Kidney (tissue), 14 donors: ENCODE measurements around the gene ADAMTS12. TPM values are rescaled to one million over a fixed set of nuclear protein-coding genes. Genes with fewer than 3 reads are reported as not detected.

Source experiments
- DNase-seq, 5 donors: peaks; one replicate each; pipeline ENCODE4 v3.0.0-alpha.2; 2013 to 2020
- FAIRE-seq: peaks from 2 replicates; lab custom pipeline; 2012; peaks lifted over from hg19 to GRCh38; lab: Jason Lieb, UNC
- H3K27ac ChIP-seq, 2 donors: one replicate each; pipeline ENCODE4 v1.7.0; 2013; ENCODE audit warnings: low read depth in 2 of 2, low read length in 2 of 2, inconsistent platforms in 1 of 2
- H3K27me3 ChIP-seq: one replicate; pipeline ENCODE4 v1.7.1; 2013; ENCODE audit warnings: low read length, inconsistent platforms; ENCODE audit not compliant: control insufficient read depth, insufficient read depth
- H3K36me3 ChIP-seq, 3 donors: one replicate each; pipeline versions ENCODE4 v1.7.0 to v1.7.1; 2013; ENCODE audit warnings: low read length in 3 of 3, control low read depth in 1 of 3, inconsistent platforms in 1 of 3; ENCODE audit not compliant: insufficient read depth in 3 of 3, control insufficient read depth in 2 of 3
- H3K4me1 ChIP-seq, 3 donors: one replicate each; pipeline versions ENCODE4 v1.7.0 to v1.7.1; 2013; ENCODE audit warnings: low read length in 3 of 3, inconsistent platforms in 1 of 3, low read depth in 1 of 3; ENCODE audit not compliant: control insufficient read depth in 2 of 3, insufficient read depth in 2 of 3
- H3K4me3 ChIP-seq, 3 donors: one replicate each; pipeline versions ENCODE4 v1.7.0 to v1.8.1; 2013; ENCODE audit warnings: low read length in 3 of 3, control low read depth in 1 of 3, inconsistent platforms in 1 of 3
- H3K9ac ChIP-seq, 3 donors: one replicate each; pipeline versions ENCODE4 v1.7.0 to v1.7.1; 2013; ENCODE audit warnings: low read length in 3 of 3, control low read depth in 1 of 3, inconsistent platforms in 1 of 3
- H3K9me3 ChIP-seq, 3 donors: one replicate each; pipeline versions ENCODE4 v1.7.0 to v1.7.1; 2013; ENCODE audit warnings: low read length in 3 of 3, control low read depth in 1 of 3, inconsistent platforms in 1 of 3; ENCODE audit not compliant: control insufficient read depth in 2 of 3, insufficient read depth in 1 of 3
- intact Hi-C: fragments of 100-400 bp; cut with DNase I; formaldehyde crosslinking; loops from one replicate; pipeline ENCODE4 v1.11.1; 2022
- polyA plus RNA-seq: library from polyadenylated mRNA; stranded (reverse); fragments of 350-450 nt; fragmentation: Illumina TruSeq; extraction: RNeasy Lipid Tissue Mini Kit (QIAGEN cat#74804); gene quantifications from one replicate; pipeline ENCODE4 v1.2.3, GENCODE V29; 2014; ENCODE audit warnings: low read depth, low replicate concordance; ENCODE audit not compliant: insufficient read depth
- total RNA-seq: library from RNA; stranded (reverse); fragmentation: NEBNext Ultra II Directional; extraction: Animal tissue kit (Norgen Biotek cat#: 25700); gene quantifications from one replicate; pipeline ENCODE4 v1.2.1, GENCODE V29; 2021
- TF ChIP-seq, protein P1 (sequence below): IDR thresholded peaks from 3 replicates; pipeline ENCODE4 v1.5.1; 2012; ENCODE audit warnings: mild to moderate bottlenecking, moderate library complexity, borderline replicate concordance; ENCODE audit not compliant: insufficient read depth; ENCODE audit errors: extremely low read depth
- donor health status: control.
- donor health status: control.
- donor health status: control.
- donor health status: control.
- donor health status: control.
- donor health status: DM: yes; HTN: yes; CAD: no.
- donor health status: Normal renal cell carcinoma (clear cell type).

ADAMTS12 gene
- total and polyA plus RNA-seq, 2 donors from 2014 or later = 0.75 to 2.0 TPM

DNA sequence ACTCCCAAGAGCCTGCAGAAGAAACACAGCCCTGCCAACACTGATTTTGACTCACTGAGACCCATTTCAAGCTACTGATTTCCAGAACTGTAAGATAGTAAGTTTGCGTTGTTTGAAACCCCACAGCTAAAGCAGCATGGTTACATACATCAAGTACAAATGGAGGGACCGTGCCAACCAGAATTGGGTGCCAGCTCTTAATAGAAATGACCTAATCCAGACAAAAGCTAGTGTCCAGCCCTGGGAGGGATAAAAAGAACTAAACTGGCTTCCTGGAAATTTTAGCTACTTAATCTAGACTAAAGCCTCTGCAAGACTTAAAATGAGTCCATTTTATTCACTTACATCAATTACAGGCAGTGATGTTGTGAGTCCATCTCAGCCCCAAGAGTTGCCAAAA is 122.6 kb downstream of the ADAMTS12 start:
- TF ChIP-seq, protein P1, sequence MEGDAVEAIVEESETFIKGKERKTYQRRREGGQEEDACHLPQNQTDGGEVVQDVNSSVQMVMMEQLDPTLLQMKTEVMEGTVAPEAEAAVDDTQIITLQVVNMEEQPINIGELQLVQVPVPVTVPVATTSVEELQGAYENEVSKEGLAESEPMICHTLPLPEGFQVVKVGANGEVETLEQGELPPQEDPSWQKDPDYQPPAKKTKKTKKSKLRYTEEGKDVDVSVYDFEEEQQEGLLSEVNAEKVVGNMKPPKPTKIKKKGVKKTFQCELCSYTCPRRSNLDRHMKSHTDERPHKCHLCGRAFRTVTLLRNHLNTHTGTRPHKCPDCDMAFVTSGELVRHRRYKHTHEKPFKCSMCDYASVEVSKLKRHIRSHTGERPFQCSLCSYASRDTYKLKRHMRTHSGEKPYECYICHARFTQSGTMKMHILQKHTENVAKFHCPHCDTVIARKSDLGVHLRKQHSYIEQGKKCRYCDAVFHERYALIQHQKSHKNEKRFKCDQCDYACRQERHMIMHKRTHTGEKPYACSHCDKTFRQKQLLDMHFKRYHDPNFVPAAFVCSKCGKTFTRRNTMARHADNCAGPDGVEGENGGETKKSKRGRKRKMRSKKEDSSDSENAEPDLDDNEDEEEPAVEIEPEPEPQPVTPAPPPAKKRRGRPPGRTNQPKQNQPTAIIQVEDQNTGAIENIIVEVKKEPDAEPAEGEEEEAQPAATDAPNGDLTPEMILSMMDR = no peak
- H3K36me3 ChIP-seq = no peaks in the 10 kb centered on the region
- intact Hi-C loops = no loop called here
- no peaks in the 10 kb centered on the region for H3K4me1 ChIP-seq
- no peak overlapping the region for H3K9ac ChIP-seq
- H3K27ac ChIP-seq = no peak overlapping the region
- no peaks in the 10 kb centered on the region for H3K9me3 ChIP-seq
- DNase-seq = no peak
- H3K4me3 ChIP-seq = no peak overlapping the region
- no peaks in the 10 kb centered on the region for H3K27me3 ChIP-seq
- FAIRE-seq = no peak

GRCh38 chr5:33766023-33766422 is 125.8 kb downstream of the ADAMTS12 start:
- TF ChIP-seq, protein P1 = no peak
- no peak for DNase-seq
- Histone ChIP-seq H3K4me1 (no peaks in the 10 kb centered on the region), H3K36me3 (no peaks in the 10 kb centered on the region), H3K27ac (no peak overlapping the region), H3K9me3 (no peaks in the 10 kb centered on the region), H3K27me3 (no peaks in the 10 kb centered on the region), H3K9ac (no peak overlapping the region), H3K4me3 (no peak overlapping the region)
- no peak for FAIRE-seq
- intact Hi-C loops = no loop called here

DNA sequence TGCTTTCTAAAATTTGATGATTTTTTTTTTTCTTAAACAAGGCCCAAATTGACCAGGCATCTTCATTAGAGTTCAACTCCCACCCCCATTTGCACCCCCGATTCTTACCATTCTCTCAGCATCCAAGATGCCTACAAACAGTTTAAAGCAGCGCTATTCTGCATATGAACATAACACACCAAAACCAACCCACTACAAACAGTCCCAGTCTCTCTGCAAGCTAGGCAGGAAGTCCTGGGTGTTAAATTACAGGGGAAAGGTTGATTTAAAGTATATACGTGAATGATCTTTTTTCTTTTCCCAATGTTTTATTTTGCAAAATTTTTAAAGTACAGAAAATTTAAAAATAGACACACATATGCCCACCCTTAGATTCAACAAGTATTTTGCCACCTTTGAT is 127.0 kb downstream of the ADAMTS12 start:
- intact Hi-C loops = no loop called here
- Histone ChIP-seq H3K4me1 (no peaks in the 10 kb centered on the region), H3K36me3 (no peaks in the 10 kb centered on the region), H3K4me3 (no peak overlapping the region), H3K9me3 (no peaks in the 10 kb centered on the region), H3K27me3 (no peaks in the 10 kb centered on the region), H3K27ac (no peak overlapping the region), H3K9ac (no peak overlapping the region)
- FAIRE-seq (no peak), DNase-seq (peak in 1 of 5 donors; percentile 9)
- TF ChIP-seq, protein P1 = no peak

DNA sequence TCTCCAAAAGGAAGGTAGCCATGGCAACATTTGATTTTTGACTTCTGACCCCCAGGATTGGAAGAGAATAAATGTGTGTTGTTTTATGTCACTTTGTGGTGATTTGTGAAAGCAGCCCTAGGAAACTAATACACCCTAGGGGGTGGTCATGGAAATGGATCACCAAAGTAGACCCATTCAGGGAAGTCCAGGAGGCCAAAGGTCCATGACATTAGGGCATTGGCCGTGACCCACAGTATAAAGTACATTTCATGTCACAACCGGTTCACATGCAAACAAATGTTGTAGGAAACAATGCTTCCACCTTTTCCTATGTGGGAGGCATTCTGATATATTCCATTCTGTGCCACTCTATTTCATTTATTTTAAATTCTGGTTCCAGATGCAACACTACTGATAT is 128.4 kb downstream of the ADAMTS12 start:
- FAIRE-seq = no peak
- no peaks in the 10 kb centered on the region for H3K9me3 ChIP-seq
- intact Hi-C loops = no loop called here
- H3K36me3 ChIP-seq = no peaks in the 10 kb centered on the region
- H3K9ac ChIP-seq = no peak overlapping the region
- H3K4me1 ChIP-seq = no peaks in the 10 kb centered on the region
- no peak overlapping the region for H3K27ac ChIP-seq
- no peaks in the 10 kb centered on the region for H3K27me3 ChIP-seq
- TF ChIP-seq, protein P1 = no peak
- H3K4me3 ChIP-seq = no peak overlapping the region
- DNase-seq = no peak
